NCI-H526 (cell line): ENCODE results near the gene IFT43.
A peak's percentile ranks its signal among the peaks of the same experiment; 100 is the strongest.
"Not testable (repeated sequence)": the region's sequence is repeated elsewhere in the genome, so short reads cannot be mapped to it uniquely, and the experiment has no call there.

Experiments
- DNase-seq, 2 experiments: peaks; one replicate each; lab custom pipeline; 2025; lab: John Stamatoyannopoulos, UW

The IFT43 gene

GRCh38 chr14:75980856-75981255 lies 4.7 kb upstream of the IFT43 start:
- DNase-seq: peak in 1 of 2 experiments; percentile 34

- DNase-seq: peak; percentile 46 to 76
Observed at GRCh38 chr14:75981426-75982265, 3.9 kb upstream of the IFT43 start, which contains the start of gene TGFB3. TGFB3 (minus strand) TSS chr14:75981995; CDS start chr14:75980893, 1,102 bp downstream.

GRCh38 chr14:75982266-75983018 lies 3.1 kb upstream of the IFT43 start:
- peak; percentile 26 to 85 for DNase-seq

GRCh38 chr14:75983019-75983358 lies 2.6 kb upstream of the IFT43 start:
- DNase-seq: no peak

- DNase-seq: no peak
Observed at GRCh38 chr14:75984674-75985073, 889 bp upstream of the IFT43 start.

GRCh38 chr14:75986439-75986765 lies 839 bp downstream of the IFT43 start:
- DNase-seq: no peak

- no peak for DNase-seq
Observed at GRCh38 chr14:75987201-75987970, 1.8 kb downstream of the IFT43 start.

- DNase-seq: no peak
Observed at GRCh38 chr14:75989134-75989533, 3.6 kb downstream of the IFT43 start.

- DNase-seq: no peak
Observed at GRCh38 chr14:75990297-75990696, 4.7 kb downstream of the IFT43 start.

- no peak for DNase-seq
Observed at GRCh38 chr14:75991753-75992152, 6.2 kb downstream of the IFT43 start.

GRCh38 chr14:75993567-75994041 lies 8.0 kb downstream of the IFT43 start:
- DNase-seq: peak in 1 of 2 experiments; percentile 14

- DNase-seq: no peak
Observed at GRCh38 chr14:75995372-75996041, 9.9 kb downstream of the IFT43 start.

- DNase-seq: no peak
Observed at GRCh38 chr14:75996488-75996887, 10.9 kb downstream of the IFT43 start.

GRCh38 chr14:75999511-76000190 lies 14.1 kb downstream of the IFT43 start:
- no peak for DNase-seq

GRCh38 chr14:76002383-76002782 lies 16.8 kb downstream of the IFT43 start:
- DNase-seq: no peak

- DNase-seq: no peak
Observed at GRCh38 chr14:76006253-76006652, 20.7 kb downstream of the IFT43 start.

- no peak for DNase-seq
Observed at GRCh38 chr14:76007379-76007778, 21.8 kb downstream of the IFT43 start.

- DNase-seq: no peak
Observed at GRCh38 chr14:76007852-76008251, 22.3 kb downstream of the IFT43 start.

GRCh38 chr14:76009627-76010026 lies 24.1 kb downstream of the IFT43 start:
- not testable (repeated sequence) for DNase-seq

GRCh38 chr14:76011930-76012329 lies 26.4 kb downstream of the IFT43 start:
- no peak for DNase-seq

- DNase-seq: no peak
Observed at GRCh38 chr14:76012354-76012753, 26.8 kb downstream of the IFT43 start.
